Measurements from ENCODE around the gene AMZ1.

AMZ1 gene

DNA sequence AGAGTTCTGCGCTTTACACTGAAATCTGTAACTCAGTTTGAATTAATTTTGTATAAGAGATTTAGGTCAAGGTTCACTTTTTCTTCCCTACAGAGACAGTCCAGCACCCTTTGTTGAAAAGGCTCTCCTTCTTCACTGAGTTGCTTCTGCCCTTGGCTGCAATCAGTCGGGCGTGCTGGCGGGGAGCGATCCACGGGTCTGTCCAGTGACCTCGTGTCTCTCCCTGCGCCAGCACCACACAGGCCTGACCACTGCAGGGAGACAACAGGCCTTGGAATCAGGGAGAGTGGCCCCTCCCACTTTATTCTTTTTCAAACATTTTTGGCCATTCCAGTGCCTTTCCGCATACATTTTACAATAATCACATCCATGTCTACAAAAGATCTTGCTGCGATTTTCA, 66.9 kb downstream of the AMZ1 start:
- Histone ChIP-seq H3K79me1 (ENCODE audit: low read length) (peaks cover 34% of the 10 kb centered on the region), H3K23ac (ENCODE audit: low read length) (no peak overlapping the region), H3K4me2 (ENCODE audit: low read length) (no peak overlapping the region), H3K27me3 (ENCODE audit: insufficient read depth, low read length) (no peaks in the 10 kb centered on the region), H3K18ac (ENCODE audit: low read length) (peak overlapping the region; percentile 84), H3K36me3 (ENCODE audit: control insufficient read depth in 1 of 2, insufficient read depth in 2 of 2, low read length in 2 of 2) (peaks cover 8 to 10% of the 10 kb centered on the region in 2 experiments), H3K4me3 (ENCODE audit: low read depth, low read length) (no peak overlapping the region), H2AFZ (ENCODE audit: insufficient read depth, low read length, poor library complexity) (no peak overlapping the region), H3K27ac (ENCODE audit: low read depth, low read length) (no peak overlapping the region), H4K91ac (ENCODE audit: low read depth, low read length) (peak overlapping the region; percentile 84), H2BK12ac (ENCODE audit: low read length) (peak overlapping the region; percentile 92), H2BK5ac (ENCODE audit: low read depth, low read length, poor library complexity) (peak overlapping the region; percentile 69), H3K4me1 (ENCODE audit: control insufficient read depth in 1 of 2, insufficient read depth in 2 of 2, low read length in 2 of 2) (peaks cover 26 to 32% of the 10 kb centered on the region in 2 experiments), H2AK5ac (ENCODE audit: low read length) (peak overlapping the region; percentile 89), H3K9ac (ENCODE audit: low read length) (no peak overlapping the region), H2BK120ac (ENCODE audit: insufficient read depth, low read length, poor library complexity) (peak overlapping the region; percentile 47), H4K12ac (ENCODE audit: low read depth, low read length) (no peak overlapping the region), H3K79me2 (ENCODE audit: control insufficient read depth, insufficient read depth, low read length, poor library complexity) (peaks cover 14% of the 10 kb centered on the region), H3K14ac (ENCODE audit: low read length) (peak overlapping the region; percentile 90), H3K4ac (ENCODE audit: low read depth, low read length) (peak overlapping the region; percentile 90), H3K9me3 (ENCODE audit: insufficient read depth, low read depth, low read length) (no peaks in the 10 kb centered on the region), H4K8ac (ENCODE audit: low read depth, low read length) (peak overlapping the region; percentile 66)
- WGBS (ENCODE audit: extremely low coverage, insufficient coverage, insufficient read length) = no CpG with 5 or more reads among the region's 10 CpGs
- DNase-seq = no peak

DNA sequence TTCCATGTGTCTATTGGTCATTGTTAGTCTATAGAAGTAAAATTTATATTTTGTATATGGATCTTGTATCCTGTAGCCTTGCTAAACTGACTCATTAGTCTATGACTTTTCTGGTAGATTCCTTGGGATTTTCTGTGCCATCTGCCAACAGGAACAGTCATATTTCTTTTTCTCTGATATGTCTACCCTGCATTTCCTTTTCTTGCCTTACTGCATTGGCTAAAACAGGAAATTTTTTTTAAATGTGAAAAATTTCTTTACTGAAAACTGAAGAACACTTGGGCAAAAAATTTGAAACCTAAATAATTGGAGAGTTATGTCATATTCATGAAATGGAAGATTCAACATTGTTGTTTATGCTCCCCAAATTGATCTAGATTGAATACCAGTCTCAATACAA, 67.5 kb downstream of the AMZ1 start:
- Histone ChIP-seq H3K18ac (ENCODE audit: low read length) (no peak overlapping the region), H3K79me2 (ENCODE audit: control insufficient read depth, insufficient read depth, low read length, poor library complexity) (peaks cover 18% of the 10 kb centered on the region), H3K79me1 (ENCODE audit: low read length) (peaks cover 37% of the 10 kb centered on the region), H2BK12ac (ENCODE audit: low read length) (no peak overlapping the region), H3K23ac (ENCODE audit: low read length) (no peak overlapping the region), H2BK5ac (ENCODE audit: low read depth, low read length, poor library complexity) (no peak overlapping the region), H3K4me3 (ENCODE audit: low read depth, low read length) (no peak overlapping the region), H2AK5ac (ENCODE audit: low read length) (no peak overlapping the region), H3K9ac (ENCODE audit: low read length) (no peak overlapping the region), H4K91ac (ENCODE audit: low read depth, low read length) (no peak overlapping the region), H3K9me3 (ENCODE audit: insufficient read depth, low read depth, low read length) (no peaks in the 10 kb centered on the region), H2AFZ (ENCODE audit: insufficient read depth, low read length, poor library complexity) (no peak overlapping the region), H2BK120ac (ENCODE audit: insufficient read depth, low read length, poor library complexity) (no peak overlapping the region), H3K4ac (ENCODE audit: low read depth, low read length) (no peak overlapping the region), H3K4me2 (ENCODE audit: low read length) (no peak overlapping the region), H4K8ac (ENCODE audit: low read depth, low read length) (no peak overlapping the region), H3K27me3 (ENCODE audit: insufficient read depth, low read length) (no peaks in the 10 kb centered on the region), H3K14ac (ENCODE audit: low read length) (no peak overlapping the region), H3K4me1 (ENCODE audit: control insufficient read depth in 1 of 2, insufficient read depth in 2 of 2, low read length in 2 of 2) (peaks cover 31 to 34% of the 10 kb centered on the region in 2 experiments), H3K27ac (ENCODE audit: low read depth, low read length) (no peak overlapping the region), H4K12ac (ENCODE audit: low read depth, low read length) (no peak overlapping the region), H3K36me3 (ENCODE audit: control insufficient read depth in 1 of 2, insufficient read depth in 2 of 2, low read length in 2 of 2) (peaks cover 12 to 13% of the 10 kb centered on the region in 2 experiments)
- no peak for DNase-seq

DNA sequence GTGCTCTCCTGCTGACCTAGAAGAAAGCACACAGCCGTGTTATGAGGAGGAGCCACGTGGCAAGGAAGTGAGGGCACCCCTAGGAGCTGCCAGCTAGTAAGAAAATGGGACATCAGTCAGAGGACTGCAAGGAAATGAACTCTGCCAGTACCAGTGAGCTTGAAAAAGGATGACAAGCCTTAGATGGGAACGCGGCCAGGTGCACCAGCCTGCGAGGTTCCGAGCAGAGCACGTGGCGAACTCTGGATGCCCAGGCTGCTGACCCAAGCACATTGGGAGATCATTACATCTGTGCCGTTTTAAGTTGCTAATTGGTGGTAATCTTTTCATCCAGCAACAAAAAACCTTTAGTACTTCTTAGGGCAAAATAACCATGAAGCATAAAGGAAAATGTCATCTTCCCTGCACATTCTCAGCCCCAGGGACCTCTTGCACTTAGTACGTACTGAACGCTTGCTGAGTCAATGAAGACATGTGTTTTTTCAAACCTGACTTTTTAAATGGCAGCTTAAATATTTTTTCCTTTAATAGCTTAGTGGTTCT, 69.4 kb downstream of the AMZ1 start:
- Histone ChIP-seq H3K9me3 (ENCODE audit: insufficient read depth, low read depth, low read length) (no peaks in the 10 kb centered on the region), H3K23ac (ENCODE audit: low read length) (no peak overlapping the region), H2AFZ (ENCODE audit: insufficient read depth, low read length, poor library complexity) (no peak overlapping the region), H3K4me1 (ENCODE audit: control insufficient read depth in 1 of 2, insufficient read depth in 2 of 2, low read length in 2 of 2) (peaks cover 43 to 47% of the 10 kb centered on the region in 2 experiments), H2AK5ac (ENCODE audit: low read length) (peak overlapping the region; percentile 92), H3K27ac (ENCODE audit: low read depth, low read length) (peak overlapping the region; percentile 90), H3K4me2 (ENCODE audit: low read length) (peak overlapping the region; percentile 39), H3K14ac (ENCODE audit: low read length) (peak overlapping the region; percentile 33), H3K4me3 (ENCODE audit: low read depth, low read length) (no peak overlapping the region), H3K79me2 (ENCODE audit: control insufficient read depth, insufficient read depth, low read length, poor library complexity) (peaks cover 23% of the 10 kb centered on the region), H2BK12ac (ENCODE audit: low read length) (peak overlapping the region; percentile 58), H4K8ac (ENCODE audit: low read depth, low read length) (peak overlapping the region; percentile 85), H3K36me3 (ENCODE audit: control insufficient read depth in 1 of 2, insufficient read depth in 2 of 2, low read length in 2 of 2) (peaks cover 17 to 18% of the 10 kb centered on the region in 2 experiments), H3K27me3 (ENCODE audit: insufficient read depth, low read length) (no peaks in the 10 kb centered on the region), H4K91ac (ENCODE audit: low read depth, low read length) (peak overlapping the region; percentile 87), H4K12ac (ENCODE audit: low read depth, low read length) (peak overlapping the region; percentile 33), H3K4ac (ENCODE audit: low read depth, low read length) (peak overlapping the region; percentile 28), H3K9ac (ENCODE audit: low read length) (no peak overlapping the region), H2BK5ac (ENCODE audit: low read depth, low read length, poor library complexity) (peak overlapping the region; percentile 93), H3K18ac (ENCODE audit: low read length) (peak overlapping the region; percentile 55), H2BK120ac (ENCODE audit: insufficient read depth, low read length, poor library complexity) (peak overlapping the region; percentile 70), H3K79me1 (ENCODE audit: low read length) (peaks cover 49% of the 10 kb centered on the region)
- WGBS (ENCODE audit: extremely low coverage, insufficient coverage, insufficient read length) = no CpG with 5 or more reads among the region's 11 CpGs
- DNase-seq = no peak

DNA sequence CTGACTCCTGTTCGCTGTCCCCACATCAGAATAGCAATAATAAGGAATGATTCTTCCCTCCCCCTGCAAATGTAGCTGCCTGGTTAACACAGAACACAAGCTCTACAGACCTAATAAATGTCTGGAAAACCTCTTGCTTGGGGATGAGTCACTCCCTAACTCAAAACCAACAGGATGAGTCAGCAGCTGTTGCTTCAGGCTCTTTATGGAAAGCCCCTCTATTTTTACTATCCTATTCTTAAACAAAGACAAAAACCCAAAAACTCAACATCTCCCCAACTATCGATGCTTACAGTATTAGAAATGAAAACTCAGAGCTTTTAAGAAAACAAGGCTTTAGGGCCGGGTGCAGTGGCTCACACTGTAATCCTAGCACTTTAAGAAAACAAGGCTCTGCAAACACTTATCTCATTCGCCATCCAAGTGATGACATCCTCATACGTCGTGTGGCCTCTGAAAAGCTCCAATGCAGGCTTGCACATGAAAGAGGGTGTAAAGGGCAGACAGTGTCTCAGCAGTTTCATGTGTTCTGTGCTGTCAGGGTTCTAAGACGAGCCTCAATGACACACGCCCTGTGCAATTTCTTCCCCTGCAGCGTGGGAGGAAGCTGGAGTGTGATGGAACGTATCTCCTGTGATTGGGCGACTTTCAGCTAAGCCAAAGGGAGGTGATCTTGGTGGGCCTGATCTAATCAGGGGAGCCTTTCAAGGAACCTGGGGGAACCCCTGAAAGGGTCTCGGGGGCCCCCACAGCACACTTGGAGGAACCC, 70.1 kb downstream of the AMZ1 start:
- H3K79me1 ChIP-seq (ENCODE audit: low read length) = peaks cover 56% of the 10 kb centered on the region
- H4K8ac ChIP-seq (ENCODE audit: low read depth, low read length) = peak overlapping the region; percentile 24
- peaks cover 49 to 53% of the 10 kb centered on the region in 2 experiments for H3K4me1 ChIP-seq (ENCODE audit: control insufficient read depth in 1 of 2, insufficient read depth in 2 of 2, low read length in 2 of 2)
- no peak overlapping the region for H3K4me3 ChIP-seq (ENCODE audit: low read depth, low read length)
- peak overlapping the region; percentile 22 for H3K4ac ChIP-seq (ENCODE audit: low read depth, low read length)
- H4K12ac ChIP-seq (ENCODE audit: low read depth, low read length) = no peak overlapping the region
- DNase-seq = peak; percentile 93 to 95
- H3K18ac ChIP-seq (ENCODE audit: low read length) = peak overlapping the region; percentile 72
- H2BK5ac ChIP-seq (ENCODE audit: low read depth, low read length, poor library complexity) = peak overlapping the region; percentile 81
- H2BK12ac ChIP-seq (ENCODE audit: low read length) = peak overlapping the region; percentile 43
- H3K14ac ChIP-seq (ENCODE audit: low read length) = peak overlapping the region; percentile 72
- no peaks in the 10 kb centered on the region for H3K9me3 ChIP-seq (ENCODE audit: insufficient read depth, low read depth, low read length)
- peak overlapping the region; percentile 97 for H3K27ac ChIP-seq (ENCODE audit: low read depth, low read length)
- H3K36me3 ChIP-seq (ENCODE audit: control insufficient read depth in 1 of 2, insufficient read depth in 2 of 2, low read length in 2 of 2) = peaks cover 19 to 22% of the 10 kb centered on the region in 2 experiments
- peak overlapping the region; percentile 67 for H2BK120ac ChIP-seq (ENCODE audit: insufficient read depth, low read length, poor library complexity)
- no peaks in the 10 kb centered on the region for H3K27me3 ChIP-seq (ENCODE audit: insufficient read depth, low read length)
- H3K4me2 ChIP-seq (ENCODE audit: low read length) = peak overlapping the region; percentile 9
- H3K79me2 ChIP-seq (ENCODE audit: control insufficient read depth, insufficient read depth, low read length, poor library complexity) = peaks cover 29% of the 10 kb centered on the region
- no peak overlapping the region for H3K23ac ChIP-seq (ENCODE audit: low read length)
- no peak overlapping the region for H2AFZ ChIP-seq (ENCODE audit: insufficient read depth, low read length, poor library complexity)
- H3K9ac ChIP-seq (ENCODE audit: low read length) = no peak overlapping the region
- H4K91ac ChIP-seq (ENCODE audit: low read depth, low read length) = peak overlapping the region; percentile 92
- peak overlapping the region; percentile 83 for H2AK5ac ChIP-seq (ENCODE audit: low read length)
- no CpG with 5 or more reads among the region's 12 CpGs for WGBS (ENCODE audit: extremely low coverage, insufficient coverage, insufficient read length)
